CD1c-positive myeloid dendritic cell (primary cell): ENCODE results near the gene TBX20.
"Not testable (repeated sequence)": the region's sequence is repeated elsewhere in the genome, so short reads cannot be mapped to it uniquely, and the experiment has no call there.

Experiments used
- DNase-seq: peaks from one replicate; pipeline ENCODE4 v3.0.0-alpha.2; 2016; ENCODE audit errors: extremely low spot score

TBX20 gene

DNA sequence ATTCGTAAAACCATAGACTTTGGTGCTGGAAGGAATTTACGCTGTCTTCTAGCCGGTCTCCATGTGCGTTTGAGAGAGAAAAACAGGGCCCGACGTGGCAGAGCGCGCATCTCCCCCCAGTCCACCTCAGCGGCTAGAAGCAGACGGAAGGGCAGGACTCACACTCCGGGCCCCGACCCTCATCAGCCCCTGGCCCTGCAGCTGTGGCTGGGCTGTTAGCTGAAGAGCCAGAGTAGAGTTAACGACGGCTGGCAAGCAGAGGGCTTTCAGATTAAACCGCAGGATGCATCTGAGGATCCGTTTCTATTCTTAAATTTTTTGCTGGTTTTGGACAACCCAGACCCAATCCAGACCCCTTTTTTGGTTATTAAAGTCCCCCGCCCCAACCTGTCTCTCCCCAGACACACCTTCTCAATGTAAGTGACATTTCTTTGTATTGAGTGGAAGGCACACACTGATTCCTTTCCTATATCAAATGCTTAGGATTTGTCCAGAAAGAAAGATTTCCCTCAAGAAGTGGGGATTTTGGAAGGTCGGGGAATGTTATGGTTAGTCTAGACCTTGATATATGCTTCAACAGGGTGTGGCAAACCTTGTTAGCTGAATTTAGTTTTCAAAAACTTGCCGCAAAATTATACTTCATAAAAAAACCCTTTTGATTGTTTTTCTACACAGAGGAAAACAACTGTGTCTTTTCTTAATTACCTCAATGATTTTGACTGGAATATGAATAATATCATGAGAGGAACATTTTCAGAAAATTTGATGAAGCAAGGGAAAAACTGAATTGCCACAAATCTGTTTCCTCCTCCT is 1.7 kb upstream of the TBX20 start:
- no peak for DNase-seq

DNA sequence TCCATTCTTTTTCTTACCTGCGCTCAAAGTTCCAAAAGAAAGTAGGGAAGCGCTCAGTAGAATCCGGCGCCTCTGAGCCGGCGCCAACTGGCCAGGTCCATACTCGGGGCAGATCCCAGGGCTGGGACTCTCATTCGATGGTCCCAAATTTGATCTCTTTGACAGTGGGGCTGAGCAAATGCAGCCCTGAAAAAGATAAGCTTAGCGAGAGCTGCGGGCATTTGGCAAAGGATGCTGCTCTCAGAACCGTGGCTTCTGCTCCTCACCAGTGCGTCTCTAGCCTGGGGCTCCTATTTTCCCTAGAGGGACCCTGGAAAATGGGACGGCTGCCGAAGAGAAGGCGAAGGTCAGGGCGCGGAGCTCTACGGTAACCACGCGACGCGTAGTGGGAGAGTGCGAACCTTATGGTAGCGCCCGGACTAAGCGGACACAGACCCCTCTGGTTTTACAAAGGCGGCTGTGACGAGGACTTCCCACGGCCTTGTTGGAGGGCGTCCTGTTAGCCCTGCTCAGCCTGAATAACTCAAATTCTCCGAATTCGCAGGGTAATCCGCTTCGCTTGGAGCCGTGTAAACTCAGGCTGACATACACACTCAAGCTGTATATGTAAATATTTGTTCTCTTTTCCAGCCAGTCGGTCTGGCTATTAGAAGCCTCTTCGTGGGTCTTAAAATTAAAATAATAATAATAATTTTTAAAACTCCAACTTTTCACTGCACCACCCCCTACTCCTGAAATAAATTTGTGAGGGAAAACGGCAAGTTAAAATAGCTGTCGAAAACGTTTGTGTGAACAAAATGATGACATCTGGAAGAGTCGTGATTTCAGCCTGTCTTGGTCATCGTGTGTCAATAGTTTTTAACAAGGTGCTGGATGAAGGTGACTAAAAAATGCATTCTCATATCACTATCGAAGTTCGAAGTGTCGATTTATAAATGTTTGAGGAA is 869 bp upstream of the TBX20 start:
- DNase-seq = no peak

DNA sequence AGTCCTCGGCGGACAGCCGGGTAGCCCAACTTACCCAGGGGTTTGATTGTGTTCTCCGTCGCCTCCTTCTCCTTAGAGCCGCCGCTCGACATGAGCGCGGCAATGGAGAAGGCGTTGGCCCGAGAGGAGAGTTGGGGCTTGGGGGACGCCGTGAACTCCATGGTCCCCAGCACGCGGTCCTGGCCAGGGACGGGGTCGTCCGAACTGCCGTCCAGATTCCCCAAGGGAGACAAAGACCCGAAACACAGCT is 515 bp downstream of the TBX20 start:
- DNase-seq = no peak

DNA sequence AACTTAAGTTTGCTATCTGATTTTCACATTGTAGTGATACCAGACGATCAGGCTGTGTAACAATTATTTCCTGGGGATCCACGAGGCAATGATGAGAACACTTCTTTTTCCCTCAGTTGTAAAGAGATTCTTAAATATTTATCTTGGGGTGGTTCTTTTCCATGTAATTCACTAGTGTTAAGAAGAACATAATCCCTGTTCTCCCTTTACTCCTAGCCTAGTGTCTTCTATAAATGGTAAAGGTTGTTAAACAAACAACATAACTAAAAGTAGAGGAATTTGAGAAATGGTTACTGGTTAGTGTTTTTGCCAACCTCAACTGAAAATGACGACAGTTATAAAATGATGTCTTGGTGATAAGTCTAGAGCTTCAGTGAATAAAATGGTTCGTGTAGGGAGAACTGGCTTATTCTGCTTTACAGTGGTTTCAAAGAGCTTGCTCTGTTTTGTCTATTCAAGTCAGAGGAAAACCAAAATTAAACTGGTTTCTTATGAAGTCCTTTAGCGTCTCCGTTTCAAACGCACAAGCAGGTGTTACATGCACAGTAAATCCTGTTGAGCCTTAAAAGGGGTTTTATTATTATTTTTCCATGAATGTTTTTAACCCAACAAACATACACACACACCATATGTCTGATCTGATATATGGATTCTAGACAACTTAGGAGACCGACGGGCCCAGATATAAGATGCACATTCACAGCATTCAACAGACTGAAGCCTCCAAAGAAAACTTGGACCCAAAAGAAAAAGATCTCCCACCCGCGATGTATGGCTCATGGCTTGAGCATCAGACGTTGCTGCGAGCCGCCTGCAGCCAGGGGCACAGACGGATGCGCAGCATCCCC is 1.1 kb downstream of the TBX20 start:
- DNase-seq = no peak

DNA sequence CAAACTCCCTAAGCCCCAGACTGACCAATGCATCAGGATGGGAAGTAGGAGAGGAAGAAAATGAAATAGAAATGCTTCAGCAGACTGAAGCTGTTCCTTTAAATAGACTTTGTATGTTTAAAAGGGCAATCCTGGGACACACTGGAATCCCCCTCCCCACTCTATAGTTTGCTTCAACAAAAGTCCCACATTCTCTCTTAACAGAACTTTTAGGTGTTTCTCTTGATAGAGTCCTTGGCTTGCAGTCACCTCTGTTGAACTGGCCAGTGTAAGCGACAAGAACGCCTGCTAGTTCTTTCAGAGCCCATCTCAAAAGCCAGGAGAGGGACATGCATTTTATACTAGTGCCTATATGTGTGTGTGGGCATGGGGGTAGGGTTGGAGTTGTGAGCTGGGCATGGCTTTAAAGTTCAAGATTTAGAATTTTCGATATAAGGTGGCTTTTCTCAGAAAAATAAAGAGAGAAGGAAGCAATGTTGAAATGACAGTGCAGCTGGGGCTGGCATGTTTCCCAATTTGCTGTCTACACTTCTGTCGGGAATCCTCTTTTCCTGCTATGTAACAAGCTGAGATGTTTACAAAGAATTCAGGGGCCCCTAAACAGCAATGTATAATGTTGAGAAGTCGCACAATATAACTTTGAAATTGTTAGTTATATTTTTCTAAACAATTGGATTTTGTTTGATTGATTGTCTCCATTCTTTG is 2.1 kb downstream of the TBX20 start:
- DNase-seq = no peak

DNA sequence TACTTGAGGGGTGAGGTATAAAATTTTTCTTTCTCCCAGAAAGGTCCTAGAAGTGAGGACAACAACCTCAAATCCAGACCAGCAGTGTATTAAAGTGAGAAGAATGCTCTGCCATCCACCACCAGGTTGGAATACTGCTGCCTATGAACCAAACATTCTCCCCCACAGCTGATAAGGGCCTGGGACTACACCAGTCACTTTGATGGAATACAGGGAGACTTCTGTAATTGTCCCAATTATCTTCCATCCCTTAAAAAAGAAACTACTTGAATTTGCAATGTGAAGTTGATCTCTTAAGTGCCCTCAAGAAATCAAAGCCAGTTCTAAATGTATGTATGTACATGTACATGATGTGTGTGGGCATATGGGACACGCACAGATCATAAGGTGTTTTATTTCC is 3.0 kb downstream of the TBX20 start:
- no peak for DNase-seq

DNA sequence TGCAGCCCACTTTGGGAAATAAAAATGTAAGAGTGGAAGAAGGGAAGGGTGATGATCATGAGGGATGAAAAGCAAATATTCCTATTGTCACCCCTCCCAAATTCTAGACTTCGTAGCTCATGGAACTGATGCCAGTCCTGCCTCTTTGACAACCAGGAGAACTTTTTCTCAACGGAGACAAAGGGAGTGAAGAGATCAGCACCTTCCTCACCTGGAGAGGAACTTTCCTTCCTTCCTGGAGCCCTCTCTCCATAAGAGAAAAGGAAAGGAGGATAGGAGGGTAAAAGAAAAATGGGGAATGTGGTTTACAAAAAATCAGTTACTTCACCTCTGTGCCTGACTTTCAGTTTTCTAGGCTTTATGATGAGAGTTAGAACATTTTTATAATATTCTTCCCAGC is 3.4 kb downstream of the TBX20 start:
- DNase-seq = no peak

DNA sequence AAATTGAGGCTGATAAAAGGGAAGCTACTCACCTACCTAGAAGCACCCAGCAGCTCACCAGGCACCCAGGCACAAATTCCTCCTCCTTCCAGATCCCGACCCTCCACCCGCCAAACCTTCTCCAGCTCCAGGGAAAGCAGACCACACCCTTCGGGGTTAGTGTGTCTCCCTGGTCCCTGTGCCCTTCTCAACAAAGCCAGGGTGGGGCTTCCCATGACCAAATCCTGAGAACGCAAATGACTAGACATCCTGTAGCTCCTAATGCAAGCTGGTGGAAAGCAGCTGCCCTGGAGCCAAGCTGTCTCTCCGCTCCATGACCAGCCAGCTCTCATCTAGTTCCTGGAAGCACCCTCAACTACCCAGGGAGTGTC is 4.4 kb downstream of the TBX20 start:
- DNase-seq = no peak

DNA sequence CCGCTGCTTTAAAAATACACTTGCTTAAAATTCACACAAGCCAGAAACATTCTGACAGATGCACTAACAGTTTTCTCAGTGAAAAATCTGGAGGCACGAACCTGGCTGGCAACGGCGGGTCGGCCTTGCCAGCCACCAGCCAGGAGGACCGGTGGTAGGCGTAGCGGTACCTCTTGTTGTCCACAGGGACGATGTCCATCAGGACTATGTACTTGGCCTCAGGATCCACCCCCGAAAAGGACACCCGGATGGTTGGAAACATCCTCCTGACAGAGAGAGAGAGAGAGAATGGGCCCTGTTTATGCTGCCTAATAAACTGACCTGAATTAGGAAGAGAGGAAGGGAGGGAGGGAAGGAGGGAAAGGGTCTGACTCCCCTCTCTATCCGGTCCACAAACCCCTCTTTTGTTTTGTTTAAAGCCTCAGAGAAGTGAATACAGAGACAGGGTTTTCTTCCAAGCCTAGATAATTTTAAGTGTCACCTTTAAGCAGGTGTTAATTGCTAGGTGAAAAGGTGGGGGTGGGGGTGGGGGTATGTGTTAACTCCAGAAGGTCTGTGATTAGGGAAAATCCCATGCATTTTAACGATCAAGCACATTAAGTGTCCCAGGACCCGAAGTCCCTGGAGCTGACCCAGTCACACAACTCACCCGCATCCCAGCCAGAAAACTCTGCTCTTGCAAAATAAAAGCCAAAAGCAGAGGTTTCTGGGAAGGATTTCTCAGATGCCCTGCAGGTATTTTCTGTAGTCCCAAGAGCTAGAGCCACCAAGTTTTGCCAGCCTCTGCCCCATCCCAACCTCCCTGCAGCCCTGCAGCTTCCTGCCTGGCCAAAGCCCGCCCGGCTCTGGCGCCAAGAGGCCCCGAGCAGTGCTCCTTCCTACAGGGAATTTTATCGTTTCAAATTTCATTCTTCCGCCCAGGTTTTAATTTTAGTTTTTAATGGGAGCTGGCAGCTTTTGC is 5.0 kb downstream of the TBX20 start:
- no peak for DNase-seq

DNA sequence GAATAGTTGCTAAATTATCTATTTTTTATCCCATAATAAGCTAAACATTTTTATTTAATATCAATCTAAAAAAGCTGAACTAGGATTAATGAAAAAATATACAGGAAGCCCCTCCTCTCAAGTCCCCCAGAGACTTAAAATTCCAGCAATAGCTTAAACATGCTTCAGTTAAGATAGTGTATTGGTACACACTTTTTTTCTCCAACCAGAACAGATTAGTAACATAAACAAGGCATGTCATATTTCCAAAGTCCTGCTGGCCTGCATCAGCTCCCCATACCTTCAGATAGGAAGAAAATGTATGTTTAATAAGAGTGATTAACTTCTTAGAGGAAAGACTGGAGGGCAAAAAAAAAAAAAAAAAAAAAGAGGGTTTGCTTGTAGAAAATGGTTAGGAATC is 7.1 kb downstream of the TBX20 start:
- DNase-seq = no peak

DNA sequence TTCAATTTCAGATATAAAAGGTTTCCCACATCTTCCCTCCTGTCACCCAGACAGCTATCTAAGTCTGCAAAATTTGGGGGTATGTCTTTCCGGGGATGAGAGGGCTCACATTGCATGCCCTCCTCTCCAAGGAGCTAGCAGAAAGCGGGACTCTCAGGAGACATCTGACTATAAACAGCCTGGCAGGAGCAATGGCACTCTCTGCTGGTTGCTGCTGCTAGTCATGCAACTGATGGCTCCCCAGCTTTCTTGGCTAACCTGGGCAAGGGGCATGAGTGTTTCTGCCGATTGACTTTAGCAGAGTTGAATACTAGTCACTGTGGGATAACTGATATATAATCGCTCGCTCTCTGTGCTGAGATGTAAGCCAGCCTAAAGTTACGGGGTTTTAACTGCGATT is 12.0 kb downstream of the TBX20 start:
- no peak for DNase-seq

DNA sequence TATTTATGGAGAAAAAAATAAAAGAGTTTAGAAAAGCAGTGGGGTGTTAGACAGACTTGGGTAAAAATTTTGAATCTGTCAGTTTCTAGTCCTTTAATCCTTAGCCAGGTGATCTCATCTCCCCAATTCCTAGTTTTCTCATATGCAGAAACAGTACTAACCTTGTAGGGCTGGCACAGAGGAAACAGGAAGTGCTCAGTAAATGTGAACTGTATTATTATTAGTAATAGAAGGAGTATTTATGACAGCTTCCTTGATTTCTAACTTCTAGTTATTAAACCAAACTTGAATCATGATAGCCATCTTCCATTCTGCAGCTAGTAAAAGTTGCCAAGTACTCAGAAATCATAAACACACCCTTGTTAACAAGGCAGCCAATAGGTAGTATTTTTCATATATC is 12.5 kb downstream of the TBX20 start:
- DNase-seq = no peak

DNA sequence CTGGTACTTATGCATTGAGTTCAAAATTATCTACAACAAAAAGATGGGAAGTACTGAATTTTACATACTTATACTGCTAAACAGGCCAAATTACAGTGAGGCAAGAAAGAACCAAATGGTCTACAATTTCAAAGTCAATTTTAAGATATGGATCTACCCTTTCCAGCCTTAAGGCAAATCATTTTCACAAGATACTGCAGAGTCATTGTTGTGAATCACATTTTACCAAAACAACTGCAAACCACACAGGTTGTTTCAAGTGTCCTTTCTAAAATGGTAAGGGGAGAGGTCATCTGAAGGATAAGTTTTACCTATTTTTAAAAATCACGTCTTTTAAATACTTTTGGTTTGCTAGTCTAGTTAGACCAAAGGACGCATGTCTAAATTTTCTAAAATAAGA is 12.9 kb downstream of the TBX20 start:
- DNase-seq = not testable (repeated sequence)

DNA sequence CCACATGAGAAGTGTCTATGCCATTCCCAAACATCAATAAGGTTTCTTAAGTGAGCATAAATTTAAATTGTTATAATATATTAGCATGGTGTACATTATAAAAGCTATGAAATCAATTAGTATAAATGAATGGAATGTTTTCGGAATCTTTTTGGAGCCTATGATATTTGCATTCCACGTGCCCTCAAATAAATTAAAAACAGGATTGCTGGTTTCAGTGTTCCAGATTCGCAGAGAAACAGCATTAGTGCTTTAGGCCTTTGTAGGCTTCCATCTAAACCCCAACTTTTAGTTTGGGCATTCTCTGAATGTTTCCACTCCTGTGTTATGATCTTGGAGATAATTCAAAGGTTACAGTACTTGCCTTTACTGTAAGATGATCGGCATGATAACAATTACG is 15.4 kb downstream of the TBX20 start:
- not testable (repeated sequence) for DNase-seq

DNA sequence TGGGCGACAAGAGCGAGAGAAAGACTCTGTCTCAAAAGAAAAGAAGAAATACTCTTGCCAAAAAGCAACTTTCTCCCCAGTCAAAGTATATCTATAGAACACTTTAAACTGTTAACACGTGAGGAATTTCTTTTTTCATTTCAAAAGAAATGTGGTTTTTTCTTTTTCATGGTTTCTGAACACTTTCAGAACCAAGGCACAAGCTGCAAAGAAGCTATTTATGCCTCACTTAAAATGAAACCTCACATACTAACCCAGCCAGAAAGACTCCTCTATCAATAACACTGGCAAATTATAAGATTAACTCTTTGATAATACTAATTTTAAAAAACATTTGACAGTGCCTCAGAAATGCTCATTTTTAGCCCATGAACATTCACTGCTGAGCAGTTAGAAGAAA is 20.9 kb downstream of the TBX20 start:
- no peak for DNase-seq

DNA sequence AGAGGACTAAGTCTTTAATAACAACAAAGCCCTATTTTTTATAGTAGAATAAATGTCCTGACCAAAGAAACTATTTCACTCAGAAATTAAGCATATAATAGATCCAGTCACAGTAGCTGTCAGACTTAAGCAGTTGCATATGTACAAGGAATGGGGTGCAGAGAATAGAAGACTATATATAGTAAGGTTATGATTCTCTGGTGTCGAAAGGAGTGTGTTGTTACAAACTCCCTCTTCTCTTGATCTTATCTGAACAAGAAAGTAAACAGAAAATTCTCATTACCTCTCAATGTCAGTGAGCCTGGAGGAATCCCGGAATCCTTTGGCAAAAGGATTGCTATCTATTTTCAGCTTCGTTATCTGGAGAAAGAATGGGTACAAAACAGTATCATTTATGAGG is 22.7 kb downstream of the TBX20 start:
- not testable (repeated sequence) for DNase-seq

DNA sequence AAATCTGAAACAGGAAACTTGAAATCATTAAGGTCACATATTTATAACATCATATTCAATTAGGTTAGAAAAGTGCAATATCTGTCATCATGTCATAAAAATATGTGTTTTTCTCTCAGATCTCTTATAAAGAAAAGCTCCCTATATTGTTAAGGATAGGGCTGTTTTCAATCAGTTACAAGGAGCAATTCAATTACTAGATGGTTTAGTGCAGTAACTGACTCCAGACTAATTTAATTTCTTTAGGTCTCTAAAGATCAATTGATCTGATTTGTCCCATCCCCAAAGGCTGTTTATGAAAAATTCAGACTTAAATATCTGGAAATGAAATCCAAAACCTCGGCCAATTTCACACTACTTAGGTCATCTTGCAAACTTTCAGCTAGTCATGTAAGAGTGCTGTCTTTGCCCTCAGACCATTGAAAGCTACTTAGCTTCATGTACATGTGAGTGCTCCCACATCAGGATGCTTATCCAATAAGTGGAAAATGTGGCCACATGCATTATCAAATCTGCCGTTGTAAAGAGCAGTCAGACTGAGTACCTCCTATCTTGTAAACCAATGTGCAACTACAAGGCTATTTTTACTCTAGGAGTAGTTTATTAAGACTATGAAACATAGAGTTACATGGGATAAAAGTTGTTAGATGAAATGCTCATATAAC is 24.7 kb downstream of the TBX20 start:
- not testable (repeated sequence) for DNase-seq

DNA sequence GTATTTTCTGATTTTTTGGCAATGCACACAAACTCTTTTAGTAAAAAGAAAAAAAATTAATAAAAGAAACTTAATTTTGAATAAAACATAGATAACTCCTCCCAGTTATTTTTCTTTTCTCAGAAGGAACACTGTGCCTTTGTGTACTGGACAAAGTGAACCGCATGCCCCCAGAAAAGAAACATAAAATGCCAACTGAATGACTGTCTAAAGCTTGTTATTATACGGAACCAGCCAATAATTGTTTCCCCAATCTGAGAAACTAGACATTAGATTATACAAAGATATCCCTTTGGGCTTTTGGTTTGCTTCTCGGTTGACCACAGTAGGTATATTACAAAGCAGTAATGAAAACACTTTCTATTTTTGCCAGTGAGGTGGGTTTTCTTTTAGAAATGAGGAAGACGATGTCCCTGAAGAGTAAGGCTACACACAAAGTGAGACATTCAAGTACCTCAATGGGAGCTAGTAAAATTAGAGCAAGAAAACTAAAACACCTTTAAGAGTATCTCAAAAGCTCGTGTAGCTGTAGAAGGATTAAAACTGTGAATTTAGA is 25.3 kb downstream of the TBX20 start:
- DNase-seq = not testable (repeated sequence)

DNA sequence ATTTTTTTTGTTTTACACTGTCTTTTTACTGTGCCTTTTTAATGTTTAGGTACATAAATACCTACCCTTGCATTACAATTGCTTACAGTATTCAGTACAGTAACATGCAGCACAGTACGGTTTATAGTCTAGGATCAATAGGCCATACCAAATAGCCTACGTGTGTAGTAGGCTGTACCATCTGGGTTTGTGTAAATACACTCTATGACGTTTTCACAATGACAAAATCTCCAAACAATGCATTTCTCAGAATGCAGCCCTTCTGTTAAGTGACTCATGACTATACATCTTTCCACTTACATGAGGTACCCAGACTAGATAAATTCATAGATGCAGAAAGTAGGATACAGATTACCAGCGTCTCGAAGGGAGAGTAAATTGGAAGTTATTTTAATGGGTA is 26.5 kb downstream of the TBX20 start:
- not testable (repeated sequence) for DNase-seq

DNA sequence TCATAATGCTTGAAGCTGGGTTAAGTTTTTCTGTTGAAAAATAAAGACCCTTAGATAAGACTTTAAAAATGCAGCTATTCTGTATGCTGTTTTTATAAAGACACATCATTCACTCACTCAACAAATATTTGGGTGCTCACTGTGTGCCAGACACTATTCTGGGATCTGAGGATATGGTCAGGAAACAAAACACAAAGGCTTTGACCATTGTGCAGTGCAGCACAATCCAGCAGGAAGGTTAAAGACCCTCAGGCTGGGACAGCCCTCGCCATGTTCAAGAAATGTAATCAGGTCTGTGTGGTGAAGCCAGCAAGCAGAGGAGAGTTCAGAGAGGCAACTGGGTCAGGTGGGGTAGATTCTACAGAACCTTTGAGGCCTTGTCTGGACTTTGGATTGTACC is 31.5 kb downstream of the TBX20 start:
- DNase-seq = not testable (repeated sequence)
